Upper lobe of left lung (tissue), 6 donors: ENCODE measurements around the gene MED22. TPM values are rescaled to one million over a fixed set of nuclear protein-coding genes. Genes with fewer than 3 reads are reported as not detected.
"Not testable (repeated sequence)": the region's sequence is repeated elsewhere in the genome, so short reads cannot be mapped to it uniquely, and the experiment has no call there.

ENCODE experiments used
- ATAC-seq, 2 donors: fragments of 200-7000 bp; cut with Tn5 transposase; one replicate each; pipeline ENCODE4 v1.9.1; 2022; ENCODE audit warnings: mild to moderate bottlenecking in 2 of 2, moderate library complexity in 2 of 2; ENCODE audit not compliant: low FRiP score in 2 of 2
- DNase-seq, 2 donors: peaks; one replicate each; pipeline ENCODE4 v3.0.0-alpha.2; 2019 to 2020
- H3K27ac ChIP-seq, 4 donors: fragments of 200-600 bp; sonication (generic); one replicate each; pipeline ENCODE4 v1.5.1; 2016 to 2019
- H3K27me3 ChIP-seq, 4 donors: fragments of 200-600 bp; sonication (generic); one replicate each; pipeline ENCODE4 v1.5.1; 2017 to 2019
- H3K36me3 ChIP-seq, 4 donors: fragments of 200-600 bp; sonication (generic); one replicate each; pipeline ENCODE4 v1.5.1; 2016 to 2019
- H3K4me1 ChIP-seq, 4 donors: fragments of 200-600 bp; sonication (generic); one replicate each; pipeline ENCODE4 v1.5.1; 2018 to 2019
- H3K4me3 ChIP-seq, 4 donors: fragments of 200-600 bp; sonication (generic); one replicate each; pipeline ENCODE4 v1.5.1; 2017 to 2019; ENCODE audit warnings: mild to moderate bottlenecking in 2 of 4, moderate library complexity in 1 of 4
- H3K9me3 ChIP-seq, 4 donors: fragments of 200-600 bp; sonication (generic); one replicate each; pipeline ENCODE4 v1.5.1; 2018 to 2019
- EP300 ChIP-seq, 4 donors: sonication (generic); formaldehyde crosslinking; IDR thresholded peaks; one replicate each; pipeline ENCODE4 v1.5.1; 2017; ENCODE audit warnings: antibody characterized with exemption in 4 of 4, control low read depth in 2 of 4
- POLR2A ChIP-seq, 4 donors: fragments of 450-650 bp; IDR thresholded peaks; one replicate each; pipeline ENCODE4 v1.5.1; 2016 to 2017; ENCODE audit warnings: antibody characterized with exemption in 4 of 4, mild to moderate bottlenecking in 2 of 4
- POLR2AphosphoS5 ChIP-seq, 2 donors: sonication (generic); formaldehyde crosslinking; IDR thresholded peaks; one replicate each; pipeline ENCODE4 v1.5.1; 2017; ENCODE audit warnings: antibody characterized with exemption in 2 of 2
- WGBS, 2 donors: methylation state at CpG; one replicate each; pipeline ENCODE4 v1.1.5; 2017 to 2018; 5-methylcytosine and 5-hydroxymethylcytosine counted together
- total RNA-seq, 6 donors: library from RNA; depleted of rRNA in 4 of 6; stranded (reverse); fragments of >200 nt in 4 of 6; gene quantifications; one replicate each; pipeline versions ENCODE4 v1.1.0 to v1.2.1, GENCODE V29; 2016 to 2021
- TF ChIP-seq, protein P1 (sequence below), 6 experiments: fragments of 450-650 bp in 4 of 6; fragments of 200-600 bp in 2 of 6; sonication (generic) in 2 of 6; IDR thresholded peaks; one replicate each; pipeline ENCODE4 v1.5.1; 2016 to 2019; ENCODE audit warnings: antibody characterized with exemption in 6 of 6
- donor health status: DM: no; HTN: no; CAD: no; lungs with moderate emphysema.
- donor health status: DM: no; HTN: yes; CAD: no; lungs with severe emphysema.

Gene MED22
- total RNA-seq, 6 donors from 2014 or later: 28.1 to 41.0 (median 30.5) TPM

DNA sequence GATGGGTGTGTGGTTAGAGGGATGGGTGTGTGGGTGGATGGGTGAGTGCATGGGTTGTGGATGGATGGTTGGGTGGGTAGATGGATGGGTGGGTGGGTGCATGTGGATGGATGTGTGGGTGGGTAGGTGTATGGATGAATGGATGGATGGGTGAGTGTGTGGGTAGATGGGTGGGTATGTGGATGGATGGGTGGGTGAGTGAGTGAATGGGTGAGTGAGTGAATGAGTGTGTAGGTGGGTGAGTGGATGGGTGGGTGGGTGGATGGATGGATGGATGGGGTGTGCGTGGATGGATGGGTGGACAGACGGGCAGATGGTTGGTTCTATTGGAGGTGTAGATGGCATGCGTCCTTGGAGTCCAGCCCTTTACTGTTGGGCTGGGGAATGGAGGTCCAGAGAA is 45.5 kb upstream of the MED22 start:
- TF ChIP-seq, protein P1, sequence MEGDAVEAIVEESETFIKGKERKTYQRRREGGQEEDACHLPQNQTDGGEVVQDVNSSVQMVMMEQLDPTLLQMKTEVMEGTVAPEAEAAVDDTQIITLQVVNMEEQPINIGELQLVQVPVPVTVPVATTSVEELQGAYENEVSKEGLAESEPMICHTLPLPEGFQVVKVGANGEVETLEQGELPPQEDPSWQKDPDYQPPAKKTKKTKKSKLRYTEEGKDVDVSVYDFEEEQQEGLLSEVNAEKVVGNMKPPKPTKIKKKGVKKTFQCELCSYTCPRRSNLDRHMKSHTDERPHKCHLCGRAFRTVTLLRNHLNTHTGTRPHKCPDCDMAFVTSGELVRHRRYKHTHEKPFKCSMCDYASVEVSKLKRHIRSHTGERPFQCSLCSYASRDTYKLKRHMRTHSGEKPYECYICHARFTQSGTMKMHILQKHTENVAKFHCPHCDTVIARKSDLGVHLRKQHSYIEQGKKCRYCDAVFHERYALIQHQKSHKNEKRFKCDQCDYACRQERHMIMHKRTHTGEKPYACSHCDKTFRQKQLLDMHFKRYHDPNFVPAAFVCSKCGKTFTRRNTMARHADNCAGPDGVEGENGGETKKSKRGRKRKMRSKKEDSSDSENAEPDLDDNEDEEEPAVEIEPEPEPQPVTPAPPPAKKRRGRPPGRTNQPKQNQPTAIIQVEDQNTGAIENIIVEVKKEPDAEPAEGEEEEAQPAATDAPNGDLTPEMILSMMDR (IDR thresholded peaks at IDR 0.05): no peak
- no peak for TF ChIP-seq POLR2AphosphoS5 (IDR thresholded peaks at IDR 0.05)
- no peak for TF ChIP-seq EP300 (IDR thresholded peaks at IDR 0.05)
- no peak for TF ChIP-seq POLR2A (IDR thresholded peaks at IDR 0.05)
- DNase-seq (no peak), ATAC-seq (no peak)
- no peaks in the 10 kb centered on the region for H3K9me3 ChIP-seq
- WGBS, 2 donors: 94 to 97% methylated on average over 3 of the region's 3 CpGs
- H3K4me1 ChIP-seq: no peaks in the 10 kb centered on the region
- H3K27ac ChIP-seq: no peak overlapping the region
- no peaks in the 10 kb centered on the region for H3K27me3 ChIP-seq
- no peaks in the 10 kb centered on the region for H3K36me3 ChIP-seq
- no peak overlapping the region for H3K4me3 ChIP-seq

DNA sequence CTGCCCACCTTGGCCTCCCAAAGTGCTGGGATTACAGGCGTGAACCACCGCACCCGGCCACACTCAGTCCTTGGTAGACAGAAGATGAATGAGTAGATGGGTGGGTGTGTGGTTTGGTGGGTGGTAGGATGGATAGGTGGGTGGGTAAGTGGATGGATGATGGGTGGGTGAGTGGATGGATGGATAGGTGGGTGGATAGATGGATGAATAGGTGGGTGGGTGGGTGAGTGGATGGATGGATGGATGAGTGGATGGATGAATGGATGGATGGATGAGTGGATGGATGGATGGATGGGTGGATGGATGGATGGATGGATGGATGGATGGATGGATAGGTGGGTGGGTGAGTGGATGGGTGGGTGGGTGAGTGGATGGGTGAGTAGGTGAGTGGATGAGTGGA is 44.4 kb upstream of the MED22 start:
- H3K4me1 ChIP-seq, H3K4me3 ChIP-seq, DNase-seq, H3K27ac ChIP-seq, H3K36me3 ChIP-seq, H3K27me3 ChIP-seq, H3K9me3 ChIP-seq, ATAC-seq: not testable (repeated sequence)
- WGBS, 2 donors: 97 to 98% methylated on average over 3 of the region's 3 CpGs

DNA sequence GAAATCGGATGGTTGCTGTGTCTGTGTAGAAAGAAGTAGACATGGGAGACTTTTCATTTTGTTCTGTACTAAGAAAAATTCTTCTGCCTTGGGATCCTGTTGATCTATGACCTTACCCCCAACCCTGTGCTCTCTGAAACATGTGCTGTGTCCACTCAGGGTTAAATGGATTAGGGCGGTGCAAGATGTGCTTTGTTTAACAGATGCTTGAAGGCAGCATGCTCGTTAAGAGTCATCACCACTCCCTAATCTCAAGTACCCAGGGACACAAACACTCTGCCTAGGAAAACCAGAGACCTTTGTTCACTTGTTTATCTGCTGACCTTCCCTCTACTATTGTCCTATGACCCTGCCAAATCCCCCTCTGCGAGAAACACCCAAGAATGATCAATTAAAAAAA is 43.5 kb upstream of the MED22 start:
- H3K27me3 ChIP-seq, ATAC-seq, H3K9me3 ChIP-seq, H3K36me3 ChIP-seq, H3K4me3 ChIP-seq, DNase-seq, H3K27ac ChIP-seq, H3K4me1 ChIP-seq: not testable (repeated sequence)
- 42 to 53% methylated on average over 2 to 3 of the region's 4 CpGs for WGBS, 2 donors

DNA sequence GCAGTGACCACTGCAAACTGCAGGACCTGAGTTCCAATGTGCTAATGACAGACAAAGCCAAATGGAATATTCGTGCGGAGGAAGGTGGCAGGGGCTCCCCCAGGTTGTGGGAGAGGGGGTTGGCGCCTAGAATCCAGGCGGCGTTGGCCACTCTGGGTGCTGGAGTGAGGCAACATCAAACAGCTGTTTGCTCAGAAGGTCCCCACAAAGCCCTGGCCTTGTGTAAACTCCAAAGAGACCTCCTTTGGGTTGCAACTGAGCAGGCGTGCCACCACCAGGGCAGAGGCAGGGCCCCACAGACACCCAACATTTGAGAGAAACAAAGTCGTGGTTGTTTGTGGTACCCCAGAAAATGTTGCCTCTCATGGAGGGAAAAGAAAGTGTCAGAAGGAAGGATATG is 42.8 kb upstream of the MED22 start:
- DNase-seq (no peak), ATAC-seq (no peak)
- Histone ChIP-seq H3K27me3 (no peaks in the 10 kb centered on the region), H3K36me3 (no peaks in the 10 kb centered on the region), H3K4me1 (no peaks in the 10 kb centered on the region), H3K4me3 (no peak overlapping the region), H3K27ac (no peak overlapping the region), H3K9me3 (no peaks in the 10 kb centered on the region)
- WGBS, 2 donors: 79 to 87% methylated on average over 6 to 7 of the region's 7 CpGs
- TF ChIP-seq, protein P1 (IDR thresholded peaks at IDR 0.05): no peak
- TF ChIP-seq POLR2AphosphoS5 (IDR thresholded peaks at IDR 0.05): no peak
- no peak for TF ChIP-seq EP300 (IDR thresholded peaks at IDR 0.05)

DNA sequence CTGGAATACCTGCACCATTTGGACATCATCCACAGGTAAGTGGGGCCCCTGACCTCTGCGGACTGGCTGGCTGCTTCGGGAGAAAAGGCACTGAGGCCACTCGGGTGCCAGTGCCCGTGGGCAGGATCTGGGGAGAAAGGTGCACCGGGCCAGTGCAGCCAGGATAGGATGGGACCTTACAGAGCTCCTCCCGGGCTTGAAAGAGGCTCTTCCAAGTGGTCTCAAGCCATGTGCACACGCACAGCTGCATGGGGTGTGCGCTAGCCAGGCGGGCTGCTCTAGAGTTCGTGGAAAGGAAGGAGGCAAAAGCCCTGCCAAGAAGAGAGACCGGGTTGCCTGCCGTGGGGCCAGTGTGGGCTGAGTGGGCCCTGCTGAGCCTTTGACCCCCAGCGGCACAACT is 41.6 kb upstream of the MED22 start:
- DNase-seq (no peak), ATAC-seq (no peak)
- no peaks in the 10 kb centered on the region for H3K27me3 ChIP-seq
- H3K27ac ChIP-seq: no peak overlapping the region
- no peaks in the 10 kb centered on the region for H3K9me3 ChIP-seq
- 88 to 91% methylated on average over 8 to 10 of the region's 13 CpGs for WGBS, 2 donors
- H3K4me3 ChIP-seq: no peak overlapping the region
- H3K36me3 ChIP-seq: no peaks in the 10 kb centered on the region
- no peak for TF ChIP-seq EP300 (IDR thresholded peaks at IDR 0.05)
- no peak for TF ChIP-seq POLR2A (IDR thresholded peaks at IDR 0.05)
- no peaks in the 10 kb centered on the region for H3K4me1 ChIP-seq

DNA sequence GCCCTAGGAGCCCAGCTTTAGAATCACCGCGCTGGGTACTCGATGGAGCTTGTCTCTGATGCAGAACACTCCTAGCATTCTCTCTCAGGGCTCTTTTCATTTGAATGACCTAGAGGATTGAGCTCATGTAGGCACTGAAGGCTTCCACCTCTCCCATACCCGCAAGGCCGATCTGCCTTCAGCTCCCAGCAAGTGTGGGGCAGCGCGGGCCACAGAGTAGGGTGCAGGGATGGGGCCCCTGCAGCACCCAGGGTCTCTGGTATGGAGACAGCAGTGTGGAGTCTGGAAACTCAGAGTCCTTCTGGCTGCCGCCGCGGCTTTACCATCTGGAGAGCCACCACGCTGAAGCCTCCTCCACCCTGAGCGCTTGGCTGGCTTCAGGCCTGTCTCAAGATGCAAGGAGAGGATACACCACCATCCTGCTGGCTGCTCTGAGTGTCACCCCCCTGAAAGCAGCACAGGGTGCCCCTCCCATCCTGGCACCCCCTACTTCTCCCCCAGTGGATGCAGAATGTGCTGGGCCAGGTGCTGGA is 41.2 kb upstream of the MED22 start:
- H3K4me1 ChIP-seq: no peaks in the 10 kb centered on the region
- H3K27ac ChIP-seq: no peak overlapping the region
- H3K4me3 ChIP-seq: no peak overlapping the region
- no peaks in the 10 kb centered on the region for H3K27me3 ChIP-seq
- TF ChIP-seq POLR2A (IDR thresholded peaks at IDR 0.05) (no peak), POLR2AphosphoS5 (IDR thresholded peaks at IDR 0.05) (no peak)
- TF ChIP-seq, protein P1 (IDR thresholded peaks at IDR 0.05): no peak
- ATAC-seq: no peak
- H3K9me3 ChIP-seq: no peaks in the 10 kb centered on the region
- WGBS, 2 donors: 91 to 98% methylated on average over 11 to 12 of the region's 12 CpGs
- no peak for DNase-seq
- no peaks in the 10 kb centered on the region for H3K36me3 ChIP-seq
